Measurements from ENCODE around the gene NPAT. TPM values are rescaled to one million over a fixed set of nuclear protein-coding genes. Genes with fewer than 3 reads are reported as not detected.
A peak's percentile ranks its signal among the peaks of the same experiment; 100 is the strongest.

The NPAT gene
- total and polyA plus RNA-seq, 9 of the 15 experiments (the other 6 are each of a cell fraction or from before 2014, with no cell fraction given), result 8.8 to 30.0 (median 22.1) TPM

- TF ChIP-seq ZNF592 (IDR thresholded peaks at IDR 0.05) (no peak), ARID4B (CRISPR knock-in tag; IDR thresholded peaks at IDR 0.05) (peak; percentile 74), ZSCAN29 (IDR thresholded peaks at IDR 0.05) (no peak), CCNT2 (IDR thresholded peaks at IDR 0.05; ENCODE audit: borderline replicate concordance, extremely low read depth, insufficient read length, low read depth, low read length) (no peak), ZNF830 (CRISPR knock-in tag; IDR thresholded peaks at IDR 0.05) (peak; percentile 61; the same call in 1 of the 2 replicates), MITF (IDR thresholded peaks at IDR 0.05) (peak; percentile 91), COPS2 (conservative IDR thresholded peaks at IDR 0.05) (no peak), BRF2 (IDR thresholded peaks at IDR 0.05; ENCODE audit: borderline replicate concordance, insufficient read depth, insufficient read length) (no peak), TCF3 (CRISPR knock-in tag; IDR thresholded peaks at IDR 0.05) (peak; percentile 13; the same call in 1 of the 2 replicates), CTBP1 (IDR thresholded peaks at IDR 0.05; ENCODE audit: borderline replicate concordance) (no peak; the same call in none of the 2 replicates), EZH2 (IDR thresholded peaks at IDR 0.05; ENCODE audit: borderline replicate concordance, low read depth, low read length) (no peak), ZNF239 (CRISPR knock-in tag; IDR thresholded peaks at IDR 0.05) (no peak), ETV5 (CRISPR knock-in tag; IDR thresholded peaks at IDR 0.05; ENCODE audit: low read depth) (peak; percentile 99)
Measured at GRCh38 chr11:108222574-108223347, at the start of gene NPAT, which contains the start of gene ATM (continued).

All from K562 (cell line).